GM12878 (cell line): Measurements from ENCODE around the gene SLFN14. TPM values are rescaled to one million over a fixed set of nuclear protein-coding genes. Genes with fewer than 3 reads are reported as not detected.

Source experiments
- ATAC-seq: fragments of 200-7000 bp; cut with Tn5 transposase; 3 replicates; pipeline ENCODE4 v1.9.1; 2020; ENCODE audit warnings: mild to moderate bottlenecking, moderate library complexity
- BruUV-seq: library from RNA; stranded (reverse); fragments of 400-500 nt; replicated peaks from 2 replicates; lab custom pipeline; 2021; lab: Mats Ljungman, UMichigan
- CTCF ChIA-PET: fragments of 300-600 bp; sonication (Branson Sonifier 250); formaldehyde crosslinking; extraction: SDS; loops from one replicate; lab custom pipeline; 2021; ENCODE audit warnings: inconsistent platforms; lab: Yijun Ruan, JAX
- POLR2A ChIA-PET: fragments of 350-600 bp; formaldehyde crosslinking; extraction: SDS; loops from one replicate; lab custom pipeline; 2021; ENCODE audit warnings: inconsistent platforms; lab: Charles Lee
- RAD21 ChIA-PET: fragments of 300-600 bp; sonication (Branson Sonifier 250); formaldehyde crosslinking; loops from one replicate; lab custom pipeline; 2023; ENCODE audit warnings: antibody characterized with exemption; ENCODE audit not compliant: unreplicated experiment; lab: Charles Lee
- SMC1A ChIA-PET: fragments of 300-600 bp; sonication (Branson Sonifier 250); formaldehyde crosslinking; loops from one replicate; lab custom pipeline; 2023; ENCODE audit not compliant: unreplicated experiment, uncharacterized antibody; lab: Charles Lee
- DNase-seq: peaks from one replicate; pipeline ENCODE4 v3.0.0-alpha.2; 2011; ENCODE audit warnings: low read depth, low spot score
- FAIRE-seq: peaks from 3 replicates; lab custom pipeline; 2011; peaks lifted over from hg19 to GRCh38; lab: Jason Lieb, UNC
- H2AFZ ChIP-seq: 2 replicates; pipeline ENCODE4 v1.6.0; 2011; ENCODE audit warnings: low read depth, low read length, control low read depth; ENCODE audit not compliant: control insufficient read depth
- H3K27ac ChIP-seq: 2 replicates; pipeline ENCODE4 v1.5.1; 2011; ENCODE audit warnings: control low read depth; ENCODE audit not compliant: control insufficient read depth, insufficient read depth
- H3K27me3 ChIP-seq, 2 experiments: replicated peaks in 1 of 2; 2 replicates each; pipeline versions ENCODE4 v1.6.0 to v1.6.1; 2011; ENCODE audit warnings: low read length in 1 of 2; ENCODE audit not compliant: control insufficient read depth in 2 of 2, insufficient read depth in 2 of 2
- H3K36me3 ChIP-seq, 2 experiments: 2 replicates each; pipeline ENCODE4 v1.5.1; 2011; ENCODE audit warnings: low read length in 1 of 2; ENCODE audit not compliant: control insufficient read depth in 2 of 2, insufficient read depth in 2 of 2
- H3K4me1 ChIP-seq: 2 replicates; pipeline ENCODE4 v1.6.1; 2011; ENCODE audit warnings: mild to moderate bottlenecking, low read length, moderate library complexity, mixed read lengths; ENCODE audit not compliant: control insufficient read depth, insufficient read depth
- H3K4me2 ChIP-seq: 2 replicates; pipeline ENCODE4 v1.6.0; 2011; ENCODE audit warnings: control low read depth; ENCODE audit not compliant: control insufficient read depth, insufficient read depth
- H3K4me3 ChIP-seq: fragments of 200-600 bp; sonication (generic); 2 replicates; pipeline ENCODE4 v1.5.1; 2016
- H3K79me2 ChIP-seq: 2 replicates; pipeline ENCODE4 v1.6.0; 2011; ENCODE audit warnings: low read length; ENCODE audit not compliant: control insufficient read depth, insufficient read depth
- H3K9ac ChIP-seq: 2 replicates; pipeline ENCODE4 v1.8.0; 2011; ENCODE audit warnings: low read length, control low read depth, mixed read lengths; ENCODE audit not compliant: control insufficient read depth, insufficient read depth
- H3K9me3 ChIP-seq: replicated peaks from 3 replicates; pipeline ENCODE4 v1.5.1; 2011; ENCODE audit warnings: mild to moderate bottlenecking, low read length; ENCODE audit not compliant: control insufficient read depth, insufficient read depth
- H4K20me1 ChIP-seq: 2 replicates; pipeline ENCODE4 v1.6.0; 2011; ENCODE audit not compliant: control insufficient read depth, insufficient read depth
- CBX3 ChIP-seq: fragments of 200-600 bp; sonication (generic); IDR thresholded peaks from 2 replicates; pipeline ENCODE4 v1.6.1; 2016; ENCODE audit warnings: low read depth, borderline replicate concordance
- CHD2 ChIP-seq: IDR thresholded peaks from 2 replicates; pipeline ENCODE4 v1.6.1; 2011; ENCODE audit warnings: low read depth, low read length, improper control_type of control experiment, borderline replicate concordance
- HDAC6 ChIP-seq: fragments of 200-600 bp; sonication (generic); IDR thresholded peaks from one replicate; pipeline ENCODE4 v1.8.0; 2017; ENCODE audit warnings: antibody characterized with exemption; ENCODE audit not compliant: unreplicated experiment
- MYB ChIP-seq: fragments of 150-350 bp; IDR thresholded peaks from 2 replicates; pipeline ENCODE4 v1.6.1; 2014; ENCODE audit warnings: mild to moderate bottlenecking, low read depth, low read length, borderline replicate concordance
- MYC ChIP-seq: IDR thresholded peaks from 2 replicates; pipeline ENCODE4 v1.6.1; 2011; ENCODE audit warnings: mild to moderate bottlenecking, low read length, moderate library complexity, inconsistent platforms; ENCODE audit not compliant: insufficient read depth, insufficient replicate concordance, insufficient read length, severe bottlenecking
- NFXL1 ChIP-seq: fragments of 450-650 bp; IDR thresholded peaks from 2 replicates; pipeline ENCODE4 v1.6.1; 2017; ENCODE audit warnings: antibody characterized with exemption, mild to moderate bottlenecking, borderline replicate concordance
- PML ChIP-seq: IDR thresholded peaks from 2 replicates; pipeline ENCODE4 v1.6.1; 2012; ENCODE audit warnings: low read length, inconsistent platforms
- SREBF1 ChIP-seq: IDR thresholded peaks from 2 replicates; pipeline ENCODE4 v1.6.1; 2012; ENCODE audit warnings: mild to moderate bottlenecking, low read length
- STAT3 ChIP-seq: IDR thresholded peaks from 2 replicates; pipeline ENCODE4 v1.6.1; 2011; ENCODE audit warnings: low read depth, low read length, improper control_type of control experiment
- TBL1XR1 ChIP-seq: IDR thresholded peaks from 2 replicates; pipeline ENCODE4 v1.6.1; 2012; ENCODE audit warnings: low read depth, low read length, improper control_type of control experiment
- WGBS: methylation state at CpG from one replicate; pipeline ENCODE4 v1.1.6; 2016; ENCODE audit warnings: low lambda C conversion rate; ENCODE audit not compliant: insufficient replicate concordance, insufficient coverage; ENCODE audit errors: missing lambda C conversion rate; 5-methylcytosine and 5-hydroxymethylcytosine counted together
- in situ Hi-C: fragments of 300-500 bp; cut with MboI; formaldehyde crosslinking; loops from 9 replicates; pipeline ENCODE4 v1.14.3; 2018; ENCODE audit warnings: mixed read lengths
- intact Hi-C: fragments of 100-400 bp; cut with micrococcal nuclease; formaldehyde crosslinking; loops from one replicate; pipeline ENCODE4 v1.14.2; 2022; ENCODE audit not compliant: unreplicated experiment
- polyA plus RNA-seq, 11 experiments: library from polyadenylated mRNA; depleted of rRNA in 4 of 11; unstranded in 6 of 11; stranded (reverse) in 5 of 11; fragments of >200 nt; fragmentation: Nextera tagmentation in 4 of 11; fragmentation: Illumina TruSeq in 1 of 11; extraction: Ambion mirVana in 4 of 11; extraction: Trizol in 1 of 11; gene quantifications; 1 replicate in 1 of 11; 2 replicates in 10 of 11; pipeline versions ENCODE4 v1.2.1 to v1.2.3, GENCODE V29; 2011 to 2016; ENCODE audit warnings: inconsistent platforms in 2 of 11, missing spikeins in 2 of 11, low read depth in 1 of 11
- total RNA-seq, 4 experiments: library from RNA; depleted of rRNA in 3 of 4; stranded (reverse); fragments of >200 nt in 3 of 4; fragmentation: Illumina TruSeq in 1 of 4; extraction: Trizol in 1 of 4; gene quantifications; 2 replicates each; pipeline versions ENCODE4 v1.2.1 to v1.2.3, GENCODE V29; 2013 to 2021
- TF ChIP-seq, protein P1 (sequence below): IDR thresholded peaks from 2 replicates; pipeline ENCODE4 v1.6.1; 2011; ENCODE audit warnings: low read depth, mild to moderate bottlenecking, low read length, moderate library complexity, borderline replicate concordance; ENCODE audit errors: extremely low read depth
- TF ChIP-seq, protein P2 (sequence below): IDR thresholded peaks from 2 replicates; pipeline ENCODE4 v1.6.1; 2012; ENCODE audit warnings: low read depth, low read length, improper control_type of control experiment
- TF ChIP-seq, protein P3 (sequence below): IDR thresholded peaks from 2 replicates; pipeline ENCODE4 v1.6.1; 2012; ENCODE audit warnings: mild to moderate bottlenecking, low read depth, low read length
- TF ChIP-seq, protein P4 (sequence below): IDR thresholded peaks from 2 replicates; pipeline ENCODE4 v1.6.1; 2011; ENCODE audit warnings: low read depth, low read length, improper control_type of control experiment, borderline replicate concordance

Gene SLFN14
- total and polyA plus RNA-seq, 10 of the 15 experiments (the other 5 are each of a cell fraction or from before 2014, with no cell fraction given): 0.06 to 0.11 (median 0.06) TPM; not detected in 7

DNA sequence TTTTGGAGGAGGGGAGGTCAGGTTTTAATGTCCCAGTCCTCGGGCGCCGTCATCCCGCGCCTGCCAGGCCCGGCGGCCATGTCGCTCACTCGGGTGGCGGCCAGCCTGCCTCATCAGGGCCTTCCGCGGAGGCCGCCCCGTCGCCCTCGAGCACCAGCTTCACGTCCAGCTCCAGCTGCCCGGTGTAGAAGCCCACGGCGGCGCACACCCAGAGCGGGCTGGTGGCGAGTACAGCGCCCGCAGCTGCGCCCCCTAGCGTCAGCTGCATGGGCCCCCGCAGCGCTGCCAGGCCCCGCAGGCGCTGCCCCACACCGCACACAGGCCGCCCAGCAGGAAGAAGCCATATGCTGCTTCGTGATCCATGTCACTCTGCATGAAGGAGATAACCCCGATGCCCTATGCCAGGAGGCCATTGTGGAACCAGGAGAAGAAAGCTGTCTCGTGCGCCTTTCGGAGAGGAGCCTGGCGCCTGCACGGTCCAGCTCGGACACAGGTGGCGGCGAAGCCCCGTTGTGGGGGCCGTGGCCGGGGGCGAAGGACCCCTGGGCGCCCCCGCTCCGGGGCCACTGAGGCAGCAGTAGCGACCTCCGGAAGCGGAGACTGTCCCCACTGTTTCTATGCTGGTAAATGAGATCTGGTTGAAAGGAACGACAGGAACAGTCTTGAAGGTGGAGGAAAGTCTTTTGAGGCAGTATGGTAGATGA lies 36.1 kb upstream of the SLFN14 start:
- Histone ChIP-seq H3K4me1 (no peaks in the 10 kb centered on the region), H2AFZ (no peak overlapping the region), H3K36me3 (peaks cover 5 to 22% of the 10 kb centered on the region in 2 experiments), H3K4me3 (no peak overlapping the region), H4K20me1 (no peaks in the 10 kb centered on the region), H3K27ac (no peak overlapping the region), H3K27me3 (no peaks in the 10 kb centered on the region), H3K9ac (no peak overlapping the region), H3K79me2 (peaks cover 6% of the 10 kb centered on the region), H3K9me3 (no peaks in the 10 kb centered on the region), H3K4me2 (no peak overlapping the region)
- no peak for ATAC-seq
- ChIA-PET SMC1A (interaction anchor here (1.0 kb wide), 2 partner anchors 8 to 17 kb away, joined by 3 read pairs; no protein-coding TSS in a partner anchor), CTCF (interaction anchor here (1.0 to 1.4 kb wide), 2 partner anchors 18 to 56 kb away, joined by 3 to 4 read pairs; no protein-coding TSS in a partner anchor), POLR2A (interaction anchor here (1.0 kb wide), 1 partner anchor 1068 kb away, joined by 3 read pairs; no protein-coding TSS in a partner anchor), RAD21 (no interaction called here)
- intact Hi-C loops (no loop called here), in situ Hi-C loops (no loop called here)
- BruUV-seq: no TSS peak
- TF ChIP-seq NFXL1 (no peak), HDAC6 (no peak), CHD2 (no peak), PML (no peak), TBL1XR1 (no peak), STAT3 (no peak), MYC (no peak), MYB (no peak), SREBF1 (no peak), CBX3 (no peak)
- TF ChIP-seq, protein P1, sequence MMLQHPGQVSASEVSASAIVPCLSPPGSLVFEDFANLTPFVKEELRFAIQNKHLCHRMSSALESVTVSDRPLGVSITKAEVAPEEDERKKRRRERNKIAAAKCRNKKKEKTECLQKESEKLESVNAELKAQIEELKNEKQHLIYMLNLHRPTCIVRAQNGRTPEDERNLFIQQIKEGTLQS: no peak
- TF ChIP-seq, protein P2, sequence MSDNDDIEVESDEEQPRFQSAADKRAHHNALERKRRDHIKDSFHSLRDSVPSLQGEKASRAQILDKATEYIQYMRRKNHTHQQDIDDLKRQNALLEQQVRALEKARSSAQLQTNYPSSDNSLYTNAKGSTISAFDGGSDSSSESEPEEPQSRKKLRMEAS: no peak
- TF ChIP-seq, protein P3, sequence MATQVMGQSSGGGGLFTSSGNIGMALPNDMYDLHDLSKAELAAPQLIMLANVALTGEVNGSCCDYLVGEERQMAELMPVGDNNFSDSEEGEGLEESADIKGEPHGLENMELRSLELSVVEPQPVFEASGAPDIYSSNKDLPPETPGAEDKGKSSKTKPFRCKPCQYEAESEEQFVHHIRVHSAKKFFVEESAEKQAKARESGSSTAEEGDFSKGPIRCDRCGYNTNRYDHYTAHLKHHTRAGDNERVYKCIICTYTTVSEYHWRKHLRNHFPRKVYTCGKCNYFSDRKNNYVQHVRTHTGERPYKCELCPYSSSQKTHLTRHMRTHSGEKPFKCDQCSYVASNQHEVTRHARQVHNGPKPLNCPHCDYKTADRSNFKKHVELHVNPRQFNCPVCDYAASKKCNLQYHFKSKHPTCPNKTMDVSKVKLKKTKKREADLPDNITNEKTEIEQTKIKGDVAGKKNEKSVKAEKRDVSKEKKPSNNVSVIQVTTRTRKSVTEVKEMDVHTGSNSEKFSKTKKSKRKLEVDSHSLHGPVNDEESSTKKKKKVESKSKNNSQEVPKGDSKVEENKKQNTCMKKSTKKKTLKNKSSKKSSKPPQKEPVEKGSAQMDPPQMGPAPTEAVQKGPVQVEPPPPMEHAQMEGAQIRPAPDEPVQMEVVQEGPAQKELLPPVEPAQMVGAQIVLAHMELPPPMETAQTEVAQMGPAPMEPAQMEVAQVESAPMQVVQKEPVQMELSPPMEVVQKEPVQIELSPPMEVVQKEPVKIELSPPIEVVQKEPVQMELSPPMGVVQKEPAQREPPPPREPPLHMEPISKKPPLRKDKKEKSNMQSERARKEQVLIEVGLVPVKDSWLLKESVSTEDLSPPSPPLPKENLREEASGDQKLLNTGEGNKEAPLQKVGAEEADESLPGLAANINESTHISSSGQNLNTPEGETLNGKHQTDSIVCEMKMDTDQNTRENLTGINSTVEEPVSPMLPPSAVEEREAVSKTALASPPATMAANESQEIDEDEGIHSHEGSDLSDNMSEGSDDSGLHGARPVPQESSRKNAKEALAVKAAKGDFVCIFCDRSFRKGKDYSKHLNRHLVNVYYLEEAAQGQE: no peak
- TF ChIP-seq, protein P4, sequence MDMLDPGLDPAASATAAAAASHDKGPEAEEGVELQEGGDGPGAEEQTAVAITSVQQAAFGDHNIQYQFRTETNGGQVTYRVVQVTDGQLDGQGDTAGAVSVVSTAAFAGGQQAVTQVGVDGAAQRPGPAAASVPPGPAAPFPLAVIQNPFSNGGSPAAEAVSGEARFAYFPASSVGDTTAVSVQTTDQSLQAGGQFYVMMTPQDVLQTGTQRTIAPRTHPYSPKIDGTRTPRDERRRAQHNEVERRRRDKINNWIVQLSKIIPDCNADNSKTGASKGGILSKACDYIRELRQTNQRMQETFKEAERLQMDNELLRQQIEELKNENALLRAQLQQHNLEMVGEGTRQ: no peak
- WGBS: 98% methylated on average over 44 of the region's 54 CpGs
- DNase-seq: no peak
- FAIRE-seq: no peak
